Spleen (tissue), 11 donors: Measurements from ENCODE around the gene LSM7. TPM values are rescaled to one million over a fixed set of nuclear protein-coding genes. Genes with fewer than 3 reads are reported as not detected.
"Not testable (repeated sequence)": the region's sequence is repeated elsewhere in the genome, so short reads cannot be mapped to it uniquely, and the experiment has no call there.

Source experiments
- DNase-seq: peaks from one replicate; pipeline ENCODE4 v3.0.0-alpha.2; 2020
- H3K27ac ChIP-seq, 8 donors: fragments of 200-600 bp; sonication (generic) in 7 of 8; 1 replicate in 4 of 8; 2 replicates in 4 of 8; pipeline versions ENCODE4 v1.5.0 to v1.8.0; 2016 to 2021; ENCODE audit warnings: inconsistent platforms in 4 of 8, mild to moderate bottlenecking in 4 of 8, moderate library complexity in 1 of 8
- H3K27me3 ChIP-seq, 7 donors: fragments of 200-600 bp; sonication (generic) in 6 of 7; replicated peaks in 1 of 7; 1 replicate in 4 of 7; 2 replicates in 3 of 7; pipeline versions ENCODE4 v1.5.0 to v1.8.0; 2016 to 2021; ENCODE audit warnings: inconsistent platforms in 3 of 7, mild to moderate bottlenecking in 1 of 7
- H3K36me3 ChIP-seq, 6 donors: fragments of 200-600 bp; sonication (generic) in 5 of 6; 1 replicate in 4 of 6; 2 replicates in 2 of 6; pipeline versions ENCODE4 v1.5.0 to v1.8.0; 2016 to 2021; ENCODE audit warnings: inconsistent platforms in 2 of 6
- H3K4me1 ChIP-seq, 6 donors: fragments of 200-600 bp; sonication (generic) in 5 of 6; 1 replicate in 3 of 6; 2 replicates in 3 of 6; pipeline versions ENCODE4 v1.5.0 to v1.8.0; 2016 to 2021; ENCODE audit warnings: inconsistent platforms in 3 of 6
- H3K4me3 ChIP-seq, 8 donors: fragments of 200-600 bp; sonication (generic) in 7 of 8; 1 replicate in 4 of 8; 2 replicates in 4 of 8; pipeline versions ENCODE4 v1.5.0 to v1.8.0; 2016 to 2021; ENCODE audit warnings: inconsistent platforms in 4 of 8, mild to moderate bottlenecking in 4 of 8, moderate library complexity in 2 of 8
- H3K9me3 ChIP-seq, 8 donors: fragments of 200-600 bp; sonication (generic) in 7 of 8; 1 replicate in 4 of 8; 2 replicates in 4 of 8; pipeline versions ENCODE4 v1.5.0 to v1.8.0; 2016 to 2021; ENCODE audit warnings: inconsistent platforms in 4 of 8
- POLR2A ChIP-seq, 3 donors: fragments of 450-650 bp; IDR thresholded peaks; one replicate each; pipeline ENCODE4 v1.5.1; 2017; ENCODE audit warnings: antibody characterized with exemption in 3 of 3, mild to moderate bottlenecking in 1 of 3
- POLR2AphosphoS5 ChIP-seq, 3 donors: sonication (generic); formaldehyde crosslinking; IDR thresholded peaks; one replicate each; pipeline ENCODE4 v1.5.1; 2017; ENCODE audit warnings: antibody characterized with exemption in 3 of 3
- WGBS, 5 donors: extraction: QIAGEN DNeasy Blood & Tissue Kit in 3 of 5; methylation state at CpG; one replicate each; pipeline versions ENCODE4 v1.1.5 to v1.1.7; 2013 to 2018; 5-methylcytosine and 5-hydroxymethylcytosine counted together
- intact Hi-C: fragments of 100-400 bp; cut with DNase I; formaldehyde crosslinking; loops from one replicate; pipeline ENCODE4 v1.15.0; 2023; ENCODE audit warnings: low total_unique reads
- polyA plus RNA-seq, 3 donors: library from polyadenylated mRNA; stranded (reverse); fragments of 200-250 nt; gene quantifications; one replicate each; pipeline ENCODE4 v1.2.1, GENCODE V29; 2013
- total RNA-seq, 7 donors: library from RNA; depleted of rRNA in 3 of 7; stranded (reverse); fragments of >200 nt in 3 of 7; fragmentation: NEBNext Ultra II Directional in 4 of 7; extraction: Animal tissue kit (Norgen Biotek cat#: 25700) in 4 of 7; gene quantifications; one replicate each; pipeline versions ENCODE4 v1.1.0 to v1.2.1, GENCODE V29; 2016 to 2021
- TF ChIP-seq, protein P1 (sequence below), 11 experiments: fragments of 200-600 bp in 7 of 11; fragments of 450-650 bp in 4 of 11; sonication (generic) in 4 of 11; IDR thresholded peaks in 8 of 11; conservative IDR thresholded peaks in 3 of 11; 1 replicate in 7 of 11; 2 replicates in 4 of 11; pipeline versions ENCODE4 v1.4.0 to v1.8.0; 2016 to 2021; ENCODE audit warnings: antibody characterized with exemption in 11 of 11, inconsistent platforms in 4 of 11, mild to moderate bottlenecking in 1 of 11
- donor health status: healthy with polysubstance abuse.
- donor health status: DM: no; HTN: no; CAD: no; lungs with moderate emphysema.
- donor health status: DM: no; HTN: no; CAD: no.
- donor health status: Bipolar disorder and iron deficiency.
- donor health status: healthy.
- donor health status: DM: no; HTN: no; CAD: no.
- donor health status: DM: yes; HTN: yes; CAD: no.

The LSM7 gene
- total and polyA plus RNA-seq, 10 donors: 60.7 to 524 (median 111) TPM

DNA sequence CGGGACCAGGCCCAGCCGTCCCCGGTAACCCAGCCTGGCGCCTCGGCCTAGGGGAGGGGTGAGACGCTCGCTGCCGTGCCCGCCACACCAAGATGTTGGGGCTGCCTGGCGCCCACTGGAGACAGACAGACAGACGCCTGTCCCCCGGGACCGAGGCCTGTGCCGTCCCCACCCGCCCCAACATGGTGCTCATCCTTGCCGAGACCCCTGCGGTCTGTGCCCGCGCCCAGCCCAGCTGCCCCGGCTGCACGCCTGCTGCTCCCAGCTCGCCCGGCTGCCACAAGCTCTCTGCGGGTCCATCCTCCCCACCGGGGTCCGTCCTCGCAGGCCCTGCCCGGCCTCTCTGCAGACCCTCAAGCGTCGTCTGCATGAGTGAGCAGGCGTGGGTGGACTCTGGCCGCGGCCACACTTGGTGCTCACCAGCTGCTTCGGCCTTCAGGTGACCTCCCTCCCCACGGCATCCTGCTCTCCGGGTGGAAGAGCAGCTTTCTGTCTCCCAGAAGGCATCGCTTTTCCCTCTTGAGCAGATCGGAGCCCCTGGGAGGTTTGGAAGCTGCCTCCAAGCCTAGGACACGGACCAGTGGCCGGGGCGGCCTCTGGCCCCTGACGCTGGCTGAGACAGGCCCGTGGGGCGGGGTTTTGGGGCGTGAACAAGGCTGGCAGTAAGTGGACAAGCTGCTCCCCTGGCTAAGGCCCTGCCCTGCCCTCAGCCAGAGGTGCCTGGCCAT is 24.9 kb upstream of the LSM7 start:
- peaks cover 0 to 62% (median 31%) of the 10 kb centered on the region in 6 donors for H3K36me3 ChIP-seq
- intact Hi-C loops: no loop called here
- 91 to 100% (median 94%) methylated on average over 1 to 45 of the region's 45 CpGs for WGBS, 5 donors
- no peaks in the 10 kb centered on the region for H3K4me1 ChIP-seq
- H3K9me3 ChIP-seq: no peaks in the 10 kb centered on the region
- H3K27ac ChIP-seq: no peak overlapping the region
- no peak overlapping the region for H3K4me3 ChIP-seq
- DNase-seq: no peak
- no peaks in the 10 kb centered on the region for H3K27me3 ChIP-seq
- TF ChIP-seq POLR2AphosphoS5 (IDR thresholded peaks at IDR 0.05) (peak in 1 of 3 donors; percentile 1), POLR2A (IDR thresholded peaks at IDR 0.05) (no peak)
- TF ChIP-seq, protein P1, sequence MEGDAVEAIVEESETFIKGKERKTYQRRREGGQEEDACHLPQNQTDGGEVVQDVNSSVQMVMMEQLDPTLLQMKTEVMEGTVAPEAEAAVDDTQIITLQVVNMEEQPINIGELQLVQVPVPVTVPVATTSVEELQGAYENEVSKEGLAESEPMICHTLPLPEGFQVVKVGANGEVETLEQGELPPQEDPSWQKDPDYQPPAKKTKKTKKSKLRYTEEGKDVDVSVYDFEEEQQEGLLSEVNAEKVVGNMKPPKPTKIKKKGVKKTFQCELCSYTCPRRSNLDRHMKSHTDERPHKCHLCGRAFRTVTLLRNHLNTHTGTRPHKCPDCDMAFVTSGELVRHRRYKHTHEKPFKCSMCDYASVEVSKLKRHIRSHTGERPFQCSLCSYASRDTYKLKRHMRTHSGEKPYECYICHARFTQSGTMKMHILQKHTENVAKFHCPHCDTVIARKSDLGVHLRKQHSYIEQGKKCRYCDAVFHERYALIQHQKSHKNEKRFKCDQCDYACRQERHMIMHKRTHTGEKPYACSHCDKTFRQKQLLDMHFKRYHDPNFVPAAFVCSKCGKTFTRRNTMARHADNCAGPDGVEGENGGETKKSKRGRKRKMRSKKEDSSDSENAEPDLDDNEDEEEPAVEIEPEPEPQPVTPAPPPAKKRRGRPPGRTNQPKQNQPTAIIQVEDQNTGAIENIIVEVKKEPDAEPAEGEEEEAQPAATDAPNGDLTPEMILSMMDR (IDR thresholded peaks at IDR 0.05 in 8 of 11, conservative IDR thresholded peaks at IDR 0.05 in 3 of 11): no peak

DNA sequence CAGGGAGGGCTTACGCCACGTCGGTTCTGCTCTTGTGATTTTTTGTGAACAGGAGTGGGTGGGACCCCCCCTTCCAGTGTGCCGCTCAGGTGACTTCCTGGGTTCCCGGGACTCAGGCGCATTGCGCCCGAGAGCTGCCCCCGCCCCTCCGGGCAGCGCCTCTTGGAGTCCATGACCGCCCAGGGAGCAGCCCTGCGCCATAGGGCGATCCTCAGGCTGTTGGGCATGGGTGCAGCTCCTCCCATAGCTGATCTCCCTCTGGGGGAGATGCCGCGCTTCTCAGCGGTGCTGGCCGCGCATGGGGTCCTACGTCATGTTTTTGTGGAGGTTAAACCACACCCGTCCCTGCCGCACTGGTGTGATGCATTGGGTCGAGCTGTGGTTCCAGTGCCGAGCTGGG is 23.7 kb upstream of the LSM7 start:
- H3K9me3 ChIP-seq: no peaks in the 10 kb centered on the region
- DNase-seq: no peak
- H3K36me3 ChIP-seq: peaks cover 0 to 63% (median 31%) of the 10 kb centered on the region in 6 donors
- no peaks in the 10 kb centered on the region for H3K27me3 ChIP-seq
- intact Hi-C loops: no loop called here
- no peak overlapping the region for H3K27ac ChIP-seq
- no peaks in the 10 kb centered on the region for H3K4me1 ChIP-seq
- no peak for TF ChIP-seq POLR2A (IDR thresholded peaks at IDR 0.05)
- TF ChIP-seq, protein P1 (IDR thresholded peaks at IDR 0.05 in 8 of 11, conservative IDR thresholded peaks at IDR 0.05 in 3 of 11): no peak
- TF ChIP-seq POLR2AphosphoS5 (IDR thresholded peaks at IDR 0.05): no peak
- 92 to 98% (median 94%) methylated on average over 10 to 24 of the region's 24 CpGs for WGBS, 5 donors
- H3K4me3 ChIP-seq: no peak overlapping the region

DNA sequence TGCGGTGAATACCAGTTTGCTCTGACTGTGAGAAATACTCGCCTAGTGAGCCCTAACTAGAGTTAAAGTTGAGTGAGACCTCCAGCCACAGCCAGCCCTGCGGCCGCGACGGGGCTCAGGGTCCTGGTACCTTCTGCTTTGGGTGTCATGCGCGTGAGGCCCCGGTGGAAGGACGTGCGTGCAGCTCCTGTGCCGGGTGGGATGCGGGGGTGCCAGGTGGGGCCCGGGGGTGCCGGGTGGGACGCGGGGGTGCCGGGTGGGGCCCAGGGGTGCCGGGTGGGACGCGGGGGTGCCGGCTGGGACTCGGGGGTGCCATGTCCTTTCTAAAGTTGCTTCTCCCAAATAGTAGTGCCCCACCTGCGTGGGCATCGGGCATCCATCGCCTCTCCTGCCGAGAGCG is 23.2 kb upstream of the LSM7 start:
- no peak overlapping the region for H3K27ac ChIP-seq
- intact Hi-C loops: no loop called here
- no peaks in the 10 kb centered on the region for H3K9me3 ChIP-seq
- H3K4me3 ChIP-seq: no peak overlapping the region
- H3K36me3 ChIP-seq: peaks cover 0 to 67% (median 31%) of the 10 kb centered on the region in 6 donors
- no peaks in the 10 kb centered on the region for H3K27me3 ChIP-seq
- 95 to 99% (median 97%) methylated on average over 15 to 28 of the region's 28 CpGs for WGBS, 5 donors
- H3K4me1 ChIP-seq: no peaks in the 10 kb centered on the region
- TF ChIP-seq, protein P1 (IDR thresholded peaks at IDR 0.05 in 8 of 11, conservative IDR thresholded peaks at IDR 0.05 in 3 of 11): no peak
- TF ChIP-seq POLR2AphosphoS5 (IDR thresholded peaks at IDR 0.05) (no peak), POLR2A (IDR thresholded peaks at IDR 0.05) (no peak)
- DNase-seq: no peak

DNA sequence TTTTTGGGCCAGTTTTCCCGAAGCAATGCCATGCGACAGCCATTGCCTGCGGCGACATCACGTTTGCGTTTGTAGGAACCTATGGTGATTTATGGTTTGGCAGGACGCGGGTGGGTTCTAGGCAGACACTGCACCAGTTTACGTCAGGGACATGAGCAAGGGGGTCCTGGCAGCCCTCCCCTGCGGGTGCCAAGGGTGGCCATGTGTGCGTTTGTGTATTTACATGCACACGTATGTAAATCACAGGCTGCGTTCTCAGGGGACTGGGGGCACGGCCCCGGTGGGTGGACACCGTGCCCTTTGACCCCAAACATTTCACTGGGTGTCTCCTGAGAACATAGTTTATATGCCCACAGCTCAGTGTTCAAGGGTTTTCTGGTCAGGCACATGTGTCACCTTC is 22.3 kb upstream of the LSM7 start:
- 91 to 98% (median 93%) methylated on average over 16 of the region's 16 CpGs for WGBS, 5 donors
- DNase-seq: no peak
- TF ChIP-seq POLR2A (IDR thresholded peaks at IDR 0.05) (no peak), POLR2AphosphoS5 (IDR thresholded peaks at IDR 0.05) (no peak)
- TF ChIP-seq, protein P1 (IDR thresholded peaks at IDR 0.05 in 8 of 11, conservative IDR thresholded peaks at IDR 0.05 in 3 of 11): no peak
- H3K9me3 ChIP-seq: no peaks in the 10 kb centered on the region
- no peaks in the 10 kb centered on the region for H3K4me1 ChIP-seq
- H3K36me3 ChIP-seq: peaks cover 0 to 75% (median 31%) of the 10 kb centered on the region in 6 donors
- H3K27me3 ChIP-seq: no peaks in the 10 kb centered on the region
- H3K4me3 ChIP-seq: no peak overlapping the region
- H3K27ac ChIP-seq: no peak overlapping the region
- intact Hi-C loops: no loop called here

DNA sequence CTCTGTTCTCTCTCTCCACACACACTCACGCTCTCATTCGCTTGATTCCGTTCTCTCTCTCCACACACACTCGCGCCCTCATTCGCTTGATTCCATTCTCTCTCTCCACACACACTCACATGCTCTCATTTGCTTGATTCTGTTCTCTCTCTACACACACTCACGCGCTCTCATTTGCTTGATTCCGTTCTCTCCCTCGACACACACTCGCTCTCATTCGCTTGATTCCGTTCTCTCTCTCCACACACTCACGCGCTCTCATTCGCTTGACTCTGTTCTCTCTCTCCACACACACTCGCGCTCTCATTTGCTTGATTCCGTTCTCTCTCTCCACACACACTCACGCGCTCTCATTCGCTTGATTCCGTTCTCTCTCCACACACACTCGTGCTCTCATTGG is 21.4 kb upstream of the LSM7 start:
- H3K27me3 ChIP-seq, H3K27ac ChIP-seq, H3K4me1 ChIP-seq, H3K4me3 ChIP-seq, intact Hi-C loops, DNase-seq, H3K9me3 ChIP-seq: not testable (repeated sequence)
- WGBS, 5 donors: 91 to 96% (median 93%) methylated on average over 24 of the region's 24 CpGs
- peaks cover 0 to 77% (median 32%) of the 10 kb centered on the region in 6 donors for H3K36me3 ChIP-seq
